IMR-90 (cell line): ENCODE results near the gene FAM210B. TPM values are rescaled to one million over a fixed set of nuclear protein-coding genes. Genes with fewer than 3 reads are reported as not detected.

ENCODE experiments used
- ATAC-seq: fragments of 200-7000 bp; cut with Tn5 transposase; 2 replicates; pipeline ENCODE4 v1.9.1; 2020; ENCODE audit warnings: low read depth, mild to moderate bottlenecking, moderate library complexity
- BruUV-seq: library from RNA; stranded (reverse); fragments of 400-500 nt; replicated peaks from 2 replicates; lab custom pipeline; 2021; lab: Mats Ljungman, UMichigan
- CTCF ChIA-PET: fragments of 300-600 bp; formaldehyde crosslinking; extraction: SDS; loops from one replicate; lab custom pipeline; 2021; ENCODE audit warnings: antibody characterized with exemption; lab: Yijun Ruan, JAX
- POLR2A ChIA-PET: fragments of 300-600 bp; sonication (Branson Sonifier 250); formaldehyde crosslinking; loops from one replicate; lab custom pipeline; 2022; ENCODE audit warnings: antibody characterized with exemption; ENCODE audit not compliant: unreplicated experiment; lab: Charles Lee
- DNase-seq: peaks from one replicate; pipeline ENCODE4 v3.0.0; 2013
- H2AFZ ChIP-seq: replicated peaks from 2 replicates; pipeline ENCODE3; 2013; ENCODE audit warnings: low read length, mild to moderate bottlenecking; ENCODE audit not compliant: poor library complexity
- H2AK5ac ChIP-seq: 2 replicates; pipeline ENCODE4 v1.6.1; 2013; ENCODE audit warnings: low read depth, low read length, inconsistent platforms
- H2AK9ac ChIP-seq: replicated peaks from 2 replicates; pipeline ENCODE3; 2013; ENCODE audit warnings: mild to moderate bottlenecking, low read depth, low read length, moderate library complexity; ENCODE audit not compliant: poor library complexity
- H2BK120ac ChIP-seq: 2 replicates; pipeline ENCODE4 v1.6.1; 2013; ENCODE audit warnings: low read depth, low read length, inconsistent platforms
- H2BK15ac ChIP-seq: 3 replicates; pipeline ENCODE4 v1.6.1; 2013; ENCODE audit warnings: low read depth, low read length, inconsistent platforms
- H2BK20ac ChIP-seq: 2 replicates; pipeline ENCODE4 v1.6.1; 2013; ENCODE audit warnings: low read depth, mild to moderate bottlenecking, inconsistent platforms, low read length, moderate library complexity
- H2BK5ac ChIP-seq: 2 replicates; pipeline ENCODE4 v1.6.1; 2013; ENCODE audit warnings: mild to moderate bottlenecking, low read depth, low read length, inconsistent platforms; ENCODE audit not compliant: poor library complexity, severe bottlenecking
- H3K14ac ChIP-seq: replicated peaks from 2 replicates; pipeline ENCODE4 v1.6.1; 2013; ENCODE audit warnings: low read depth, low read length, inconsistent platforms
- H3K18ac ChIP-seq: 2 replicates; pipeline ENCODE4 v1.6.1; 2013; ENCODE audit warnings: low read depth, low read length, control low read depth
- H3K23ac ChIP-seq: 2 replicates; pipeline ENCODE4 v1.6.1; 2013; ENCODE audit warnings: low read depth, low read length, inconsistent platforms
- H3K27ac ChIP-seq: 2 replicates; pipeline ENCODE4 v1.5.1; 2013; ENCODE audit warnings: mild to moderate bottlenecking, control low read depth, low read length; ENCODE audit not compliant: insufficient read depth
- H3K27me3 ChIP-seq: 2 replicates; pipeline ENCODE4 v1.6.1; 2013; ENCODE audit warnings: low read length; ENCODE audit not compliant: control insufficient read depth, insufficient read depth
- H3K36me3 ChIP-seq: 2 replicates; pipeline ENCODE4 v1.6.1; 2013; ENCODE audit warnings: low read length, mixed read lengths; ENCODE audit not compliant: control insufficient read depth, insufficient read depth
- H3K4ac ChIP-seq: 2 replicates; pipeline ENCODE4 v1.6.1; 2013; ENCODE audit warnings: low read depth, low read length, inconsistent platforms
- H3K4me1 ChIP-seq: 2 replicates; pipeline ENCODE4 v1.6.1; 2013; ENCODE audit warnings: low read length, mixed read lengths; ENCODE audit not compliant: control insufficient read depth, insufficient read depth
- H3K4me2 ChIP-seq: 2 replicates; pipeline ENCODE4 v1.6.1; 2013; ENCODE audit warnings: low read depth, mild to moderate bottlenecking, control low read depth, low read length, moderate library complexity
- H3K4me3 ChIP-seq: 2 replicates; pipeline ENCODE4 v1.5.1; 2013; ENCODE audit warnings: low read depth, mild to moderate bottlenecking, control low read depth, low read length, moderate library complexity; ENCODE audit not compliant: insufficient read depth
- H3K56ac ChIP-seq: 2 replicates; pipeline ENCODE4 v1.6.1; 2013; ENCODE audit warnings: low read length, inconsistent platforms; ENCODE audit not compliant: insufficient read depth; ENCODE audit errors: extremely low read depth
- H3K79me1 ChIP-seq, 2 experiments: 2 replicates each; pipeline ENCODE4 v1.6.1; 2013; ENCODE audit warnings: low read length in 2 of 2, inconsistent platforms in 1 of 2, low read depth in 1 of 2
- H3K9ac ChIP-seq: 2 replicates; pipeline ENCODE4 v1.6.1; 2013; ENCODE audit warnings: low read depth, low read length, control low read depth
- H3K9me1 ChIP-seq: 2 replicates; pipeline ENCODE4 v1.6.1; 2013; ENCODE audit warnings: low read length, inconsistent platforms; ENCODE audit not compliant: insufficient read depth
- H3K9me3 ChIP-seq: 2 replicates; pipeline ENCODE4 v1.6.1; 2013; ENCODE audit warnings: low read length; ENCODE audit not compliant: control insufficient read depth, insufficient read depth
- H4K20me1 ChIP-seq: 2 replicates; pipeline ENCODE4 v1.6.1; 2013; ENCODE audit warnings: low read length, inconsistent platforms; ENCODE audit not compliant: insufficient read depth
- H4K5ac ChIP-seq: 2 replicates; pipeline ENCODE4 v1.6.1; 2013; ENCODE audit warnings: mild to moderate bottlenecking, low read depth, low read length, control low read depth
- H4K8ac ChIP-seq, 2 experiments: 2 replicates each; pipeline ENCODE4 v1.6.1; 2013; ENCODE audit warnings: low read depth in 2 of 2, low read length in 2 of 2, control low read depth in 1 of 2, inconsistent platforms in 1 of 2
- H4K91ac ChIP-seq: 2 replicates; pipeline ENCODE4 v1.6.1; 2013; ENCODE audit warnings: low read depth, low read length, inconsistent platforms; ENCODE audit not compliant: insufficient read depth
- BHLHE40 ChIP-seq: fragments of 150-350 bp; IDR thresholded peaks from 2 replicates; pipeline ENCODE4 v1.6.1; 2016; ENCODE audit warnings: mild to moderate bottlenecking, low read depth, low read length
- CEBPB ChIP-seq: IDR thresholded peaks from 2 replicates; pipeline ENCODE4 v1.6.1; 2012; ENCODE audit warnings: low read depth, low read length, improper control_type of control experiment
- CHD1 ChIP-seq: IDR thresholded peaks from 2 replicates; pipeline ENCODE4 v1.6.1; 2012; ENCODE audit warnings: low read depth, low read length, improper control_type of control experiment
- FOS ChIP-seq: fragments of 150-350 bp; IDR thresholded peaks from 2 replicates; pipeline ENCODE4 v1.6.1; 2016; ENCODE audit warnings: low read depth, low read length
- MXI1 ChIP-seq: IDR thresholded peaks from 2 replicates; pipeline ENCODE4 v1.6.1; 2012; ENCODE audit warnings: low read depth, mild to moderate bottlenecking, low read length, moderate library complexity, borderline replicate concordance
- NFE2L2 ChIP-seq: fragments of 150-350 bp; IDR thresholded peaks from 2 replicates; pipeline ENCODE4 v1.6.1; 2016; ENCODE audit warnings: low read depth, mild to moderate bottlenecking, low read length
- POLR2A ChIP-seq: IDR thresholded peaks from 2 replicates; pipeline ENCODE4 v1.6.1; 2012; ENCODE audit warnings: mild to moderate bottlenecking, low read depth, low read length
- RAD21 ChIP-seq: IDR thresholded peaks from 2 replicates; pipeline ENCODE4 v1.6.1; 2012; ENCODE audit warnings: low read length, improper control_type of control experiment
- RCOR1 ChIP-seq: IDR thresholded peaks from 2 replicates; pipeline ENCODE4 v1.6.1; 2012; ENCODE audit warnings: mild to moderate bottlenecking, low read length, improper control_type of control experiment; ENCODE audit not compliant: insufficient replicate concordance
- SMC3 ChIP-seq: fragments of 150-350 bp; IDR thresholded peaks from 2 replicates; pipeline ENCODE4 v1.6.1; 2016; ENCODE audit warnings: low read depth, mild to moderate bottlenecking, antibody characterized with exemption, low read length, moderate library complexity
- WGBS, 2 experiments: methylation state at CpG; one replicate each; pipeline versions ENCODE4 v1.1.5 to v1.1.7; 2013; ENCODE audit warnings: missing lambda C conversion rate in 2 of 2; ENCODE audit not compliant: insufficient read length in 1 of 2; ENCODE audit errors: extremely low coverage in 2 of 2; 5-methylcytosine and 5-hydroxymethylcytosine counted together
- dilution Hi-C: fragments of 300-500 bp; cut with HindIII; formaldehyde crosslinking; loops from one replicate; pipeline ENCODE4 v1.14.3; 2018; ENCODE audit warnings: low sequenced_read_pairs; ENCODE audit not compliant: unreplicated experiment
- in situ Hi-C: fragments of 300-500 bp; cut with MboI; formaldehyde crosslinking; loops from 3 replicates; pipeline ENCODE4 v1.14.3; 2019; ENCODE audit warnings: low sequenced_read_pairs, inconsistent platforms, mixed read lengths
- intact Hi-C: fragments of 100-400 bp; cut with micrococcal nuclease; formaldehyde crosslinking; loops from 2 replicates; pipeline ENCODE4 v1.10.0; 2022
- polyA plus RNA-seq, 3 experiments: library from polyadenylated mRNA; depleted of rRNA; stranded (reverse); fragments of >200 nt; gene quantifications; 2 replicates each; pipeline ENCODE4 v1.2.3, GENCODE V29; 2012; ENCODE audit warnings: low replicate concordance in 1 of 3
- total RNA-seq: library from RNA; depleted of rRNA; stranded (reverse); fragments of >200 nt; gene quantifications from 2 replicates; pipeline ENCODE4 v1.2.3, GENCODE V29; 2012
- TF ChIP-seq, protein P1 (sequence below): conservative IDR thresholded peaks from 2 replicates; pipeline ENCODE4 v1.5.1; 2012; ENCODE audit warnings: mild to moderate bottlenecking, low read depth, low read length, improper control_type of control experiment
- TF ChIP-seq, protein P2 (sequence below): fragments of 150-350 bp; IDR thresholded peaks from 2 replicates; pipeline ENCODE4 v1.6.1; 2017; ENCODE audit warnings: mild to moderate bottlenecking, antibody characterized with exemption, low read length, low read depth

The FAM210B gene
- total and polyA plus RNA-seq, 2 of the 4 experiments (the other 2 are of a cell fraction) = 29.5 to 45.0 TPM

DNA sequence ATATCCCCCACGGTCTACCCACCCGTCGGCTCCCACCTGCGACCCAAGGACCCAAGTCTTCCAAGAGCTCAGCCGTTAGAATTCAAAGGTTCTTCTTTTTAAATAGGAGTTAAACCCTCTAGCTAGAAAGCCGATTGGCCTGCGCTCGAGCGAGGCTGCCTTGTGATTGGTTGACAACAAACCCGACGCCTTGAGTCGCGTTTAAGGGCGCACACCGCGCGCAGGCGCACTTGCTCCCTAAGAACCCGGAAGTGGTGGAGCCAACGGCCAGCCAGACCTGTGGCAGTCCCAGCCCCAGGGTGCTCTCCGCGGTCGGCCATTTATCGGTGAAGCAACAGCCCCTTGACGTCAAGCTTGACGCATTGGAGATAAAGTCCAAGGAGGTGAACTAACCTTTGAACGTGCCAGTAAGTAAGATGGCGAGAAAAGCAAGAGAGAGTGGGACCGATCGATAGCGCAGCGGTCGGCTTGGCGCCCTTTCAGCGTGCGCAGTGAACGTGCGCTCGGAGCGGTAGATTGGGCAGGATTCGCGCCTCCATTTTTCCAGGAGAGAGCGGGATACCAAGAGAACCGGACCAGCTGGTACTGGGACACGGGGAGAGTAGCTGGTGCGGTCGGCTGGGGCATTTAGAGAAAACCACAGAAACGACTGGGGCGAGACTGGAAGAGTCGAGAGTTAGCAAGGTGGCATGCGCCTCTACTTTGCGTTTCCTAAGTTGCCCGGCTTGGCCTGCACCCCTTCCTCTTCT is 33.5 kb downstream of the FAM210B start, which contains the start of the genes AURKA and CSTF1:
Gene AURKA (minus strand): TSS at position 84 of the 749 bp plus-strand sequence. CDS start 4,018 bp downstream, outside the sequence.
Gene CSTF1 (plus strand): TSS at position 514 of the 749 bp plus-strand sequence. CDS start 2,908 bp downstream, outside the sequence.
- peak; percentile 97 for ATAC-seq
- H4K5ac ChIP-seq = peak within 1 kb of the TSS; percentile 57
- H3K18ac ChIP-seq = peak within 1 kb of the TSS; percentile 20
- no peak within 1 kb of the TSS for H2BK20ac ChIP-seq
- H4K8ac ChIP-seq = peak within 1 kb of the TSS; percentile 57 to 97
- TF ChIP-seq RCOR1 (no peak), SMC3 (no peak), FOS (peak; percentile 31; the same call in 1 of the 2 replicates), RAD21 (no peak), POLR2A (peak; percentile 96), MXI1 (peak; percentile 81), NFE2L2 (no peak; the same call in 1 of the 2 replicates), BHLHE40 (peak; percentile 99), CHD1 (peak; percentile 6; the same call in 1 of the 2 replicates), CEBPB (peak; percentile 100)
- TF ChIP-seq, protein P1, sequence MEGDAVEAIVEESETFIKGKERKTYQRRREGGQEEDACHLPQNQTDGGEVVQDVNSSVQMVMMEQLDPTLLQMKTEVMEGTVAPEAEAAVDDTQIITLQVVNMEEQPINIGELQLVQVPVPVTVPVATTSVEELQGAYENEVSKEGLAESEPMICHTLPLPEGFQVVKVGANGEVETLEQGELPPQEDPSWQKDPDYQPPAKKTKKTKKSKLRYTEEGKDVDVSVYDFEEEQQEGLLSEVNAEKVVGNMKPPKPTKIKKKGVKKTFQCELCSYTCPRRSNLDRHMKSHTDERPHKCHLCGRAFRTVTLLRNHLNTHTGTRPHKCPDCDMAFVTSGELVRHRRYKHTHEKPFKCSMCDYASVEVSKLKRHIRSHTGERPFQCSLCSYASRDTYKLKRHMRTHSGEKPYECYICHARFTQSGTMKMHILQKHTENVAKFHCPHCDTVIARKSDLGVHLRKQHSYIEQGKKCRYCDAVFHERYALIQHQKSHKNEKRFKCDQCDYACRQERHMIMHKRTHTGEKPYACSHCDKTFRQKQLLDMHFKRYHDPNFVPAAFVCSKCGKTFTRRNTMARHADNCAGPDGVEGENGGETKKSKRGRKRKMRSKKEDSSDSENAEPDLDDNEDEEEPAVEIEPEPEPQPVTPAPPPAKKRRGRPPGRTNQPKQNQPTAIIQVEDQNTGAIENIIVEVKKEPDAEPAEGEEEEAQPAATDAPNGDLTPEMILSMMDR = no peak
- TF ChIP-seq, protein P2, sequence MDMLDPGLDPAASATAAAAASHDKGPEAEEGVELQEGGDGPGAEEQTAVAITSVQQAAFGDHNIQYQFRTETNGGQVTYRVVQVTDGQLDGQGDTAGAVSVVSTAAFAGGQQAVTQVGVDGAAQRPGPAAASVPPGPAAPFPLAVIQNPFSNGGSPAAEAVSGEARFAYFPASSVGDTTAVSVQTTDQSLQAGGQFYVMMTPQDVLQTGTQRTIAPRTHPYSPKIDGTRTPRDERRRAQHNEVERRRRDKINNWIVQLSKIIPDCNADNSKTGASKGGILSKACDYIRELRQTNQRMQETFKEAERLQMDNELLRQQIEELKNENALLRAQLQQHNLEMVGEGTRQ = no peak
- H3K9me3 ChIP-seq = no peaks in the 10 kb centered on the region
- H3K27ac ChIP-seq = peak within 1 kb of the TSS; percentile 83
- H2AK5ac ChIP-seq = peak within 1 kb of the TSS; percentile 85
- peaks cover 15% of the 10 kb centered on the region for H3K9me1 ChIP-seq
- peak within 1 kb of the TSS; percentile 90 for H3K4me2 ChIP-seq
- TSS peak; percentile 50 for BruUV-seq
- H2BK15ac ChIP-seq = no peak within 1 kb of the TSS
- peak within 1 kb of the TSS; percentile 93 for H3K23ac ChIP-seq
- H3K9ac ChIP-seq = peak within 1 kb of the TSS; percentile 92
- intact Hi-C loops (loop anchor here (2.0 kb wide), 1 partner anchor 76 kb away; the partner anchor contains the start of gene RTF2), in situ Hi-C loops (loop anchor here (25.0 kb wide), 1 partner anchor 970 kb away; the partner anchor contains the start of gene RAE1), dilution Hi-C loops (no loop called here)
- POLR2A ChIA-PET = interaction anchor here (0.9 kb wide), 2 partner anchors 29 to 34 kb away, joined by 3 read pairs; no protein-coding TSS in a partner anchor
- peak within 1 kb of the TSS; percentile 65 for H2BK120ac ChIP-seq
- peak within 1 kb of the TSS; percentile 96 for H2AFZ ChIP-seq
- peak within 1 kb of the TSS; percentile 81 for H2BK5ac ChIP-seq
- H3K4me3 ChIP-seq = peak within 1 kb of the TSS; percentile 67
- CTCF ChIA-PET = interaction anchor here (1.2 kb wide), 1 partner anchor 49 kb away, joined by 3 read pairs; no protein-coding TSS in a partner anchor
- H3K4me1 ChIP-seq = peaks cover 2% of the 10 kb centered on the region; the same call in 1 of the 2 replicates
- H3K36me3 ChIP-seq = peaks cover 16% of the 10 kb centered on the region
- H3K79me1 ChIP-seq = peaks cover 49 to 64% of the 10 kb centered on the region in 2 experiments
- peak within 1 kb of the TSS; percentile 89 for H4K91ac ChIP-seq
- peak; percentile 100 for DNase-seq
- H4K20me1 ChIP-seq = no peaks in the 10 kb centered on the region
- peak within 1 kb of the TSS; percentile 98 for H2AK9ac ChIP-seq
- peak within 1 kb of the TSS; percentile 94 for H3K4ac ChIP-seq
- 1% methylated on average over 20 of the region's 53 CpGs; no CpG with 5 or more reads in 1 of the 2 experiments for WGBS, 2 experiments
- peak within 1 kb of the TSS; percentile 82 for H3K56ac ChIP-seq
- H3K14ac ChIP-seq = peak within 1 kb of the TSS; percentile 98
- H3K27me3 ChIP-seq = no peaks in the 10 kb centered on the region
